ENCODE measurements around the gene ERP27. TPM values are rescaled to one million over a fixed set of nuclear protein-coding genes. Genes with fewer than 3 reads are reported as not detected.

ERP27 gene
- total and polyA plus RNA-seq, 2 experiments from 2014 or later = 48.0 to 53.7 TPM

DNA sequence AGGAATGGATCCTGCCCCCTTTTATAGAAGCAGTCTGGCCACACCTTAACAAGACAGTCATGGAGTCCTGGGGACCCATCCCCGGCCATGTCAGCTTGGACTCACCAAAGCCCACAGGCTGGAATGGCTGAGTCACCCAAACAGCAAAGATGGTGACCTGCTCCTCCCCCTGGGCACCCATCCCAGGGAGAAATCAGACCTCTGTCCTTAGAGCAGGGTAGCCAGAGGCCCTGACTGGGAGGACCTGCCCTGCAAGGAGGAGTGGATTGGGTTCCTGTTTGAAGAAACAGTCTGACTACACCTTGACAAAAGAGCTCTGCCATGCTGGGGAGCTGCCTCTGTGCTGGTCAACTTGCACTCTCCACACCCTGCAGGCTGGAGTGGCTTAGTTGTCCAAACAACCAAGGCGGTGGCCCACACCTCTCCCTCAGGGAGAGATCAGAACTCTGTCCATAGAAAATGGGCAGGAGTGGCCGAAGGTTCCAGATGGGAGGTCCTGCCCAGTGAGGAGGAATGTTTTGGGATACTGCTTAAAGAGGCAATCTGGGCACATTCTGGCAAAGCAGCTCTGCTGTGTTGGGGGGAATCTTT lies 69.3 kb downstream of the ERP27 start:
- Histone ChIP-seq H3K9me3 (ENCODE audit: low read depth) (no peaks in the 10 kb centered on the region), H3K36me3 (replicated peaks; ENCODE audit: insufficient read depth, low read depth) (no peaks in the 10 kb centered on the region), H4K20me1 (ENCODE audit: insufficient read depth, poor library complexity, severe bottlenecking) (no peaks in the 10 kb centered on the region), H3K9me2 (replicated peaks; ENCODE audit: insufficient read depth) (no peaks in the 10 kb centered on the region), H2AFZ (no peak overlapping the region), H3K79me2 (no peaks in the 10 kb centered on the region), H3K4me2 (no peak overlapping the region), H3K4me1 (ENCODE audit: insufficient read depth) (no peaks in the 10 kb centered on the region), H3K4me3 (no peak overlapping the region), H3K27me3 (no peaks in the 10 kb centered on the region), H3K27ac (no peak overlapping the region)
- 97% methylated on average over 3 of the region's 3 CpGs for WGBS (ENCODE audit: low lambda C conversion rate, missing lambda C conversion rate)
- no peak for DNase-seq (ENCODE audit: low spot score)
- TF ChIP-seq EZH2 (IDR thresholded peaks at IDR 0.05; ENCODE audit: borderline replicate concordance) = no peak
- TF ChIP-seq, protein P1, sequence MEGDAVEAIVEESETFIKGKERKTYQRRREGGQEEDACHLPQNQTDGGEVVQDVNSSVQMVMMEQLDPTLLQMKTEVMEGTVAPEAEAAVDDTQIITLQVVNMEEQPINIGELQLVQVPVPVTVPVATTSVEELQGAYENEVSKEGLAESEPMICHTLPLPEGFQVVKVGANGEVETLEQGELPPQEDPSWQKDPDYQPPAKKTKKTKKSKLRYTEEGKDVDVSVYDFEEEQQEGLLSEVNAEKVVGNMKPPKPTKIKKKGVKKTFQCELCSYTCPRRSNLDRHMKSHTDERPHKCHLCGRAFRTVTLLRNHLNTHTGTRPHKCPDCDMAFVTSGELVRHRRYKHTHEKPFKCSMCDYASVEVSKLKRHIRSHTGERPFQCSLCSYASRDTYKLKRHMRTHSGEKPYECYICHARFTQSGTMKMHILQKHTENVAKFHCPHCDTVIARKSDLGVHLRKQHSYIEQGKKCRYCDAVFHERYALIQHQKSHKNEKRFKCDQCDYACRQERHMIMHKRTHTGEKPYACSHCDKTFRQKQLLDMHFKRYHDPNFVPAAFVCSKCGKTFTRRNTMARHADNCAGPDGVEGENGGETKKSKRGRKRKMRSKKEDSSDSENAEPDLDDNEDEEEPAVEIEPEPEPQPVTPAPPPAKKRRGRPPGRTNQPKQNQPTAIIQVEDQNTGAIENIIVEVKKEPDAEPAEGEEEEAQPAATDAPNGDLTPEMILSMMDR (IDR thresholded peaks at IDR 0.05; ENCODE audit: poor library complexity) = no peak
- TF ChIP-seq EZH2phosphoT487 (IDR thresholded peaks at IDR 0.05; ENCODE audit: low read depth, severe bottlenecking, unreplicated experiment) = no peak

Other genes starting within 250 kb of the ERP27 start
- gene GUCY2C, start 241.9 kb downstream of the ERP27 start, total RNA-seq = 47.6 and 48.1 TPM in 2 replicates
- 12.9 and 26.5 TPM in 2 replicates for gene GUCY2C, start 241.9 kb downstream of the ERP27 start, polyA plus RNA-seq
- gene WBP11, start 135.1 kb downstream of the ERP27 start, total RNA-seq = 22.8 and 26.6 TPM in 2 replicates
- 39.3 and 54.2 TPM in 2 replicates for gene WBP11, start 135.1 kb downstream of the ERP27 start, polyA plus RNA-seq
- gene C12orf60, start 134.9 kb downstream of the ERP27 start, total RNA-seq = 1.5 and 2.3 TPM in 2 replicates
- gene C12orf60, start 134.9 kb downstream of the ERP27 start, polyA plus RNA-seq = 0.17 and 2.0 TPM in 2 replicates
- 1.7 and 3.2 TPM in 2 replicates for gene SMCO3, start 124.4 kb downstream of the ERP27 start, total RNA-seq
- gene SMCO3, start 124.4 kb downstream of the ERP27 start, polyA plus RNA-seq = 1.4 and 2.9 TPM in 2 replicates
- 4.9 and 6.3 TPM in 2 replicates for gene ART4, start 95.0 kb downstream of the ERP27 start, total RNA-seq
- gene ART4, start 95.0 kb downstream of the ERP27 start, polyA plus RNA-seq = 5.1 and 7.3 TPM in 2 replicates
- gene MGP, start 52.7 kb downstream of the ERP27 start, total RNA-seq = 115 and 117 TPM in 2 replicates
- 561 and 646 TPM in 2 replicates for gene MGP, start 52.7 kb downstream of the ERP27 start, polyA plus RNA-seq
- 13.3 and 20.4 TPM in 2 replicates for gene ARHGDIB, start 23.1 kb upstream of the ERP27 start, total RNA-seq
- 14.2 and 24.5 TPM in 2 replicates for gene ARHGDIB, start 23.1 kb upstream of the ERP27 start, polyA plus RNA-seq
- gene PDE6H, start 34.5 kb upstream of the ERP27 start, total RNA-seq = not detected in 2 replicates
- gene PDE6H, start 34.5 kb upstream of the ERP27 start, polyA plus RNA-seq = not detected in 2 replicates

Data from hepatocyte (in vitro differentiated cells).